HG03558 (cell line): ENCODE data around the gene BCAS4.
"Not testable (repeated sequence)": the region's sequence is repeated elsewhere in the genome, so short reads cannot be mapped to it uniquely, and the experiment has no call there.

ENCODE experiments used
- ATAC-seq: cut with Tn5 transposase; IDR thresholded peaks from one replicate; pipeline ENCODE4 v1.9.1; 2021; ENCODE audit warnings: moderate number of reproducible peaks; ENCODE audit not compliant: unreplicated experiment; ENCODE audit errors: extremely low read depth

BCAS4 gene

GRCh38 chr20:50769551-50770085 lies 25.2 kb upstream of the BCAS4 start:
- not testable (repeated sequence) for ATAC-seq

GRCh38 chr20:50771419-50772080 lies 23.3 kb upstream of the BCAS4 start:
- ATAC-seq: not testable (repeated sequence)

- ATAC-seq: no peak
Observed at GRCh38 chr20:50772420-50773185, 22.3 kb upstream of the BCAS4 start.

- no peak for ATAC-seq
Observed at GRCh38 chr20:50774515-50774914, 20.3 kb upstream of the BCAS4 start.

- ATAC-seq: no peak
Observed at GRCh38 chr20:50776122-50776817, 18.6 kb upstream of the BCAS4 start.

- no peak for ATAC-seq
Observed at GRCh38 chr20:50777373-50777772, 17.5 kb upstream of the BCAS4 start.

- not testable (repeated sequence) for ATAC-seq
Observed at GRCh38 chr20:50778994-50779393, 15.9 kb upstream of the BCAS4 start.

- ATAC-seq: no peak
Observed at GRCh38 chr20:50783390-50783789, 11.5 kb upstream of the BCAS4 start.

GRCh38 chr20:50783903-50784302 lies 11.0 kb upstream of the BCAS4 start:
- no peak for ATAC-seq

GRCh38 chr20:50784464-50784863 lies 10.4 kb upstream of the BCAS4 start:
- no peak for ATAC-seq

- no peak for ATAC-seq
Observed at GRCh38 chr20:50786703-50787102, 8.2 kb upstream of the BCAS4 start.

GRCh38 chr20:50787181-50787580 lies 7.7 kb upstream of the BCAS4 start:
- ATAC-seq: no peak

- ATAC-seq: no peak
Observed at GRCh38 chr20:50788045-50788991, 6.5 kb upstream of the BCAS4 start.

GRCh38 chr20:50789968-50790650 lies 4.8 kb upstream of the BCAS4 start:
- ATAC-seq: no peak

- ATAC-seq: no peak
Observed at GRCh38 chr20:50790651-50791277, 4.1 kb upstream of the BCAS4 start.

GRCh38 chr20:50792708-50793574 lies 1.9 kb upstream of the BCAS4 start:
- no peak for ATAC-seq

- ATAC-seq: not testable (repeated sequence)
Observed at GRCh38 chr20:50793575-50794016, 1.3 kb upstream of the BCAS4 start.
